ENCODE data around the gene LIN28A. TPM values are rescaled to one million over a fixed set of nuclear protein-coding genes. Genes with fewer than 3 reads are reported as not detected.

The LIN28A gene
- total and polyA plus RNA-seq, 4 donors, result not detected

GRCh38 chr1:26450908-26451307 lies 40.3 kb downstream of the LIN28A start:
- H3K9me3 ChIP-seq (ENCODE audit: control insufficient read depth in 4 of 4, low read length in 3 of 4), result no peaks in the 10 kb centered on the region
- no peaks in the 10 kb centered on the region for H3K27me3 ChIP-seq (ENCODE audit: control insufficient read depth in 4 of 4, insufficient read depth in 4 of 4, low read length in 3 of 4)
- no peak for DNase-seq (ENCODE audit: low spot score)
- WGBS, result 96% methylated on average over 3 of the region's 3 CpGs
- no peaks in the 10 kb centered on the region for H3K4me1 ChIP-seq (ENCODE audit: control insufficient read depth in 4 of 4, insufficient read depth in 4 of 4, low read length in 3 of 4)
- H3K9ac ChIP-seq (ENCODE audit: low read depth in 1 of 2, low read length in 2 of 2), result no peak overlapping the region
- TF ChIP-seq YY1 (IDR thresholded peaks at IDR 0.05) (no peak), JUND (IDR thresholded peaks at IDR 0.05) (no peak), REST (IDR thresholded peaks at IDR 0.05) (no peak), RXRA (IDR thresholded peaks at IDR 0.05) (no peak), ZBTB33 (IDR thresholded peaks at IDR 0.05) (no peak), CTCF (IDR thresholded peaks at IDR 0.05; ENCODE audit: low read depth, low read length, missing input control) (no peak), FOXA1 (IDR thresholded peaks at IDR 0.05) (no peak), MAX (IDR thresholded peaks at IDR 0.05) (no peak), GABPA (IDR thresholded peaks at IDR 0.05 in 1 of 2, conservative IDR thresholded peaks at IDR 0.05 in 1 of 2) (no peak), HNF4G (IDR thresholded peaks at IDR 0.05) (no peak), RAD21 (IDR thresholded peaks at IDR 0.05) (no peak), FOXA2 (IDR thresholded peaks at IDR 0.05) (no peak), SP1 (IDR thresholded peaks at IDR 0.05) (no peak), NR2F2 (IDR thresholded peaks at IDR 0.05) (no peak)
- peaks cover 9 to 38% (median 32%) of the 10 kb centered on the region in 4 donors for H3K36me3 ChIP-seq (ENCODE audit: control insufficient read depth in 4 of 4, insufficient read depth in 3 of 4, low read depth in 1 of 4, low read length in 3 of 4)
- no peak overlapping the region for H3K4me3 ChIP-seq (ENCODE audit: low read depth in 1 of 3, low read length in 3 of 3)
- no peak overlapping the region for H3K27ac ChIP-seq (ENCODE audit: low read depth in 1 of 2, low read length in 2 of 2)

GRCh38 chr1:26452459-26453183 lies 42.0 kb downstream of the LIN28A start:
- no peaks in the 10 kb centered on the region for H3K27me3 ChIP-seq (ENCODE audit: control insufficient read depth in 4 of 4, insufficient read depth in 4 of 4, low read length in 3 of 4)
- TF ChIP-seq NR2F2 (IDR thresholded peaks at IDR 0.05) (no peak), RAD21 (IDR thresholded peaks at IDR 0.05) (no peak), SP1 (IDR thresholded peaks at IDR 0.05) (no peak), HNF4A (conservative IDR thresholded peaks at IDR 0.05) (no peak), JUND (IDR thresholded peaks at IDR 0.05) (no peak), FOXA2 (IDR thresholded peaks at IDR 0.05) (no peak), FOXA1 (IDR thresholded peaks at IDR 0.05) (no peak), RXRA (IDR thresholded peaks at IDR 0.05) (no peak), YY1 (IDR thresholded peaks at IDR 0.05) (no peak), ATF3 (IDR thresholded peaks at IDR 0.05) (no peak), EGR1 (IDR thresholded peaks at IDR 0.05; ENCODE audit: low read depth in 2 of 2) (no peak), ZBTB33 (IDR thresholded peaks at IDR 0.05) (no peak), HNF4G (IDR thresholded peaks at IDR 0.05) (no peak)
- H3K9me3 ChIP-seq (ENCODE audit: control insufficient read depth in 4 of 4, low read length in 3 of 4), result no peaks in the 10 kb centered on the region
- WGBS, result 97% methylated on average over 5 of the region's 5 CpGs
- H3K27ac ChIP-seq (ENCODE audit: low read depth in 1 of 2, low read length in 2 of 2), result no peak overlapping the region
- no peak for DNase-seq (ENCODE audit: low spot score)
- H3K9ac ChIP-seq (ENCODE audit: low read depth in 1 of 2, low read length in 2 of 2), result no peak overlapping the region
- no peak overlapping the region for H3K4me3 ChIP-seq (ENCODE audit: low read depth in 1 of 3, low read length in 3 of 3)
- H3K36me3 ChIP-seq (ENCODE audit: control insufficient read depth in 4 of 4, insufficient read depth in 3 of 4, low read depth in 1 of 4, low read length in 3 of 4), result peaks cover 4 to 28% (median 23%) of the 10 kb centered on the region in 4 donors
- H3K4me1 ChIP-seq (ENCODE audit: control insufficient read depth in 4 of 4, insufficient read depth in 4 of 4, low read length in 3 of 4), result no peaks in the 10 kb centered on the region

Measured in liver (tissue), 9 donors.